Omental fat pad (tissue), 4 donors: ENCODE data around the gene TPST2. TPM values are rescaled to one million over a fixed set of nuclear protein-coding genes. Genes with fewer than 3 reads are reported as not detected.

Source experiments
- ATAC-seq: fragments of 150-250 bp; one replicate; pipeline ENCODE4 v1.9.1; 2016; ENCODE audit warnings: mild to moderate bottlenecking, moderate library complexity; ENCODE audit not compliant: low FRiP score
- DNase-seq: peaks from one replicate; pipeline ENCODE4 v3.0.0-alpha.2; 2019; ENCODE audit warnings: low spot score
- total RNA-seq, 4 donors: library from RNA; depleted of rRNA; stranded (reverse); fragments of >200 nt; gene quantifications; one replicate each; pipeline ENCODE4 v1.1.0, GENCODE V29; 2016
- TF ChIP-seq, protein P1 (sequence below), 3 donors: fragments of 450-650 bp; IDR thresholded peaks; one replicate each; pipeline ENCODE4 v1.5.1; 2016 to 2017; ENCODE audit warnings: antibody characterized with exemption in 3 of 3, mild to moderate bottlenecking in 3 of 3, moderate library complexity in 2 of 3

Gene TPST2
- total RNA-seq, 4 donors from 2014 or later = 39.5 to 101 (median 73.3) TPM

DNA sequence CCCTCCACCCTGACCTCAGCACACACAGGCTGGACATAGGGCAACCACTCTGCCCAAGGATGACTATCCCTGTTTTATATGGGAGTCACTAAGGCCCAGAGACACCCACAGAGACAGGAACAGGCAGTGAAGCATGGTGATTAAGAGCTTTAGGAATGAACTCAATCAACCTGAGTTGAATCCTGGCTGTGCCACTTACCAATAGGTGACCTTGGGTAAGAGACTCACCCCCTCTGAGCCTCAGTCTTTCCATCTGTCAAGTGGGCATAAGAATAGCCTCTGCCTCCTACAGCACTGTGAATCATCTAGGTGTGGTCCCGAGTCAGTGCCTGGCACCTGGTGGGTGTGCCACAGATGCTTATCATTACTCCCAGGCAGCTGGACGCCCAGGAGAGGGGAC is 21.1 kb upstream of the TPST2 start:
- TF ChIP-seq, protein P1, sequence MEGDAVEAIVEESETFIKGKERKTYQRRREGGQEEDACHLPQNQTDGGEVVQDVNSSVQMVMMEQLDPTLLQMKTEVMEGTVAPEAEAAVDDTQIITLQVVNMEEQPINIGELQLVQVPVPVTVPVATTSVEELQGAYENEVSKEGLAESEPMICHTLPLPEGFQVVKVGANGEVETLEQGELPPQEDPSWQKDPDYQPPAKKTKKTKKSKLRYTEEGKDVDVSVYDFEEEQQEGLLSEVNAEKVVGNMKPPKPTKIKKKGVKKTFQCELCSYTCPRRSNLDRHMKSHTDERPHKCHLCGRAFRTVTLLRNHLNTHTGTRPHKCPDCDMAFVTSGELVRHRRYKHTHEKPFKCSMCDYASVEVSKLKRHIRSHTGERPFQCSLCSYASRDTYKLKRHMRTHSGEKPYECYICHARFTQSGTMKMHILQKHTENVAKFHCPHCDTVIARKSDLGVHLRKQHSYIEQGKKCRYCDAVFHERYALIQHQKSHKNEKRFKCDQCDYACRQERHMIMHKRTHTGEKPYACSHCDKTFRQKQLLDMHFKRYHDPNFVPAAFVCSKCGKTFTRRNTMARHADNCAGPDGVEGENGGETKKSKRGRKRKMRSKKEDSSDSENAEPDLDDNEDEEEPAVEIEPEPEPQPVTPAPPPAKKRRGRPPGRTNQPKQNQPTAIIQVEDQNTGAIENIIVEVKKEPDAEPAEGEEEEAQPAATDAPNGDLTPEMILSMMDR (IDR thresholded peaks at IDR 0.05) = no peak
- no peak for DNase-seq
- no peak for ATAC-seq

DNA sequence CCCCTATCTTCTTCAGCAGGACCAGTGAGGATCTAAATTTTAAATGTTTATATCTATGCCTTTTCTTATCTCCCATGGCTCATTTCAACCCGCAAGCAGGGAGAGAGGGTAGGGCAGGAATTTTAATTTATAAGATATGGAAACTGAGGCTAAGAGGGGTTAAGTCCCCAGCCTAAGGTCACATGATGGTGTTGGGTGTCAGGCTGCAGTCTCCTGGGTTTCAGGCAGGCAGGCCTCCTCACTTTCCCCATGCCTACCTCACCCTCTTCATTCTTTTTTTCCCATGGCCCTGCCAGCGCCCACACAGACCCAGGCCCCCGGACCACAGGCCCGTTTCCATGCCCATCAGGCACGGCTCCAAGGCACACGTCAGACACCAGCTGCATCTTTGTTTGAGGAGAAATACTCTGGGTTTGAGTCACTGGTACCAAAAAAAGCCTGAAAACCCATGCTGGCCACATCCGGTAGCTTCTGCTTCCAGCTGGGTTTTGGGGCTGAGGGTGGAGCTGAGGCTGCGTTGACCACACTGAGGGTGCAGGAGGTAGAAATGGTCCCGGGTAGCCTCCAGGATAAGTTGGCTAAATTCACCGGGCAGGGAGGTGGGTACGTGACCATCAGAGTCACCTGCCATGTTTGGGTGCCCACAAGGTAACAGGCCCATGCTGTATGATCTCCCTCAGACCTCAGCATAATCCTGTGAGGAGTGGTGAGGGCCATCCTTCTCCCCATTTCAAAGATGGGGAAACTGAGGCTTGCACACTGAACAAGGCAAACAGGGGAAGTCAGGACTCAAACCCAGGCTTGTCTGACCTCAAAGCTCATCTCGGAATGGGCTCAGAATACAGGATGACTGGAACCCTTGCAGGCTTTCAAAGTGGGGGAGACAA is 20.4 kb upstream of the TPST2 start:
- TF ChIP-seq, protein P1 (IDR thresholded peaks at IDR 0.05) = no peak
- DNase-seq = no peak
- peak; percentile 47 for ATAC-seq

DNA sequence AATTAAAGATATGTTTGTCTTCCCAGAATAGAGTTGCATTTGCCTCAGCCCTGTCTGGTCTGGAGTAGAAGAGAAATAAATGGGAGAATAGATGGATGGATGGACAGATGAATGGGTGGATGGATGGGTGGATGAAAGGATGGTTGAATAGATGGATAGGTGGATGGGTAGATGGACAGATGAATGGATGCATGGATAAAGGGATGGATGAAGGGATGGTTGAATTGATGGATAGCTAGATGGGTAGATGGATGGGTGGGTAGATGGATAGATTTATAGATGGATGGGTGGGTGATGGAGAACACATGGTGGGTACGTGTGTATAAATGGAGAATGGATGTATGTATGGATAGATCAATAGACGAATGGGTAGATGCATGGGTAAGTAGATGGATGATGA is 19.4 kb upstream of the TPST2 start:
- DNase-seq = no peak

DNA sequence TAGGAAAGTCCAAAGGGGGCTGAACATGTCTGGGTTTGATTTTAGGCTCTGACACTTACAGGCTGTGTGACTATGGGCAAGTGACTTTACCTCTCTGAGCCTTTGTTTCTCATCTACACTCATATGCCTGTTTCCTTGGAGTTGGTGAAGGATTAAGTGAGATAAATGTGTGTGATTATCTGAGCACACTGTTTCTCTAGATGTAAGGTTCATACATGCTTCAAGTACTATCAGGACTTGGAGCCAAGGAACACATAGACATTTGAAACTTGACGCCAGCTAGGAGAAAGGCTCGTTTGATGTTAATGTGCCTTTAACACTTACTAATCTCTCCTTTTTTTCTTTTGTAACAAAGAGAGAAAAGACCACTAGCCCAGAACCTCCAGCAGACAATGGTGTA is 18.2 kb upstream of the TPST2 start:
- ATAC-seq = no peak

More for the DNA sequence above, 19.4 kb upstream of the TPST2 start:
- TF ChIP-seq, protein P1 (IDR thresholded peaks at IDR 0.05) = no peak
- ATAC-seq = no peak

DNA sequence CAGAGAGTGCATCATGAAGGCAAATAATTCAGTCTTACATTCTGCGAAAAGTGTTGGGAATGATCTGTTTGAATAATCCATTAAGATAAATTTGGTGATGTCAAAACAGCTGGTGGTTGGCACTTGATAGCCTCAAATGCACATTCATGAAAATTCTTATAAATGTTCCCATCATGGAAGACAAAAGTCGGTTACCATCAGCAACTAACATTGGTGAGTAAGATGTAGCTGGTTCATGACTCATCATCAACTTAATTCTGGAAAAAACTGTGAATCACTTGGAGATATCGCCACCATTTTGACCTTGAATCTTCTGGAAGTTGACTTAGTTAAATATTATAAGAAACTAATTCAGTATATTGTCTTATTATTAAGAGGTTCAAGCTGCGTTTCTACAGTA is 16.7 kb upstream of the TPST2 start:
- DNase-seq (no peak), ATAC-seq (no peak)
- TF ChIP-seq, protein P1 (IDR thresholded peaks at IDR 0.05) = no peak

More for the DNA sequence above, 18.2 kb upstream of the TPST2 start:
- no peak for DNase-seq
- TF ChIP-seq, protein P1 (IDR thresholded peaks at IDR 0.05) = no peak

DNA sequence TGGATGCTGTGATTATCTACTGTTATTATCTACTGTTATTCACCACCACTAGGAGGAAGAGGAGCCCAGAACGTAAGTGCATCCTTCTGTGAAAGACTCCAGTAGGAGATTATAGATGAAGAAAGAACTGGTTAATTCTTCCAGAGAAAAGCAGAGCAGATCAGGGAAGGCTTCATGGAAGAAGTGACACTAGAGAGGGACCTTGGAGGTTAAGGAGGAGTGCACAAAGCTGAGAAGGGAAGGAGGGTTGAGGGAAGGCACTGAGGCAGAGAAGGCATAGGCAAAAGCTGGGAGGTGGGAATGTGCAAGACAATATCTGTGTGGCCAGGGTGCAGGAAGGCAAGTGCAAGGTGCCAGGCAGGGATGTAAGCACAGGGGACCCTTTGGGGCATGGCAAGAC is 14.4 kb upstream of the TPST2 start:
- DNase-seq = no peak
- TF ChIP-seq, protein P1 (IDR thresholded peaks at IDR 0.05) = no peak
- ATAC-seq = no peak

DNA sequence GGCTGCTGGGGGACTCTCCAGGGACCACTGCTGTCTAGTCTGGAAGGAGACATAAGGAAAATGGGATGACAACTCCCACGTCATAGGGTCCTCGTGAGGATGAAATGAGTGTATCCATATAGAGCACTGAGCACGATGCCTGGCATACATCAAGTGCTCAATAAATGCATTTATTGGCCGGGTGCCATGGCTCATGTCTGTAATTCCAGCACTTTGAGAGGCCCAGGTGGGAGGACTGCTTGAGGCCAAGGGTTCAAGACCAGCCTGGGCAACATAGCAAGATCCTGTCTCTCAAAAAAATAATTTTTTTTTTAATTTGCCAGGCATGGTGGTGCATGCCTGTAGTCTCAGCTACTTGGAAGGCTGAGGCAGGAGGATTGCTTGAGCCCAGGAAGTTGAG is 12.2 kb upstream of the TPST2 start:
- TF ChIP-seq, protein P1 (IDR thresholded peaks at IDR 0.05) = no peak
- ATAC-seq (no peak), DNase-seq (no peak)
